GM21619 (cell line): ENCODE data around the gene FOXRED1.
"Not testable (repeated sequence)": the region's sequence is repeated elsewhere in the genome, so short reads cannot be mapped to it uniquely, and the experiment has no call there.

Source experiments
- ATAC-seq: cut with Tn5 transposase; IDR thresholded peaks from one replicate; pipeline ENCODE4 v1.9.1; 2021; ENCODE audit not compliant: unreplicated experiment

FOXRED1 gene

DNA sequence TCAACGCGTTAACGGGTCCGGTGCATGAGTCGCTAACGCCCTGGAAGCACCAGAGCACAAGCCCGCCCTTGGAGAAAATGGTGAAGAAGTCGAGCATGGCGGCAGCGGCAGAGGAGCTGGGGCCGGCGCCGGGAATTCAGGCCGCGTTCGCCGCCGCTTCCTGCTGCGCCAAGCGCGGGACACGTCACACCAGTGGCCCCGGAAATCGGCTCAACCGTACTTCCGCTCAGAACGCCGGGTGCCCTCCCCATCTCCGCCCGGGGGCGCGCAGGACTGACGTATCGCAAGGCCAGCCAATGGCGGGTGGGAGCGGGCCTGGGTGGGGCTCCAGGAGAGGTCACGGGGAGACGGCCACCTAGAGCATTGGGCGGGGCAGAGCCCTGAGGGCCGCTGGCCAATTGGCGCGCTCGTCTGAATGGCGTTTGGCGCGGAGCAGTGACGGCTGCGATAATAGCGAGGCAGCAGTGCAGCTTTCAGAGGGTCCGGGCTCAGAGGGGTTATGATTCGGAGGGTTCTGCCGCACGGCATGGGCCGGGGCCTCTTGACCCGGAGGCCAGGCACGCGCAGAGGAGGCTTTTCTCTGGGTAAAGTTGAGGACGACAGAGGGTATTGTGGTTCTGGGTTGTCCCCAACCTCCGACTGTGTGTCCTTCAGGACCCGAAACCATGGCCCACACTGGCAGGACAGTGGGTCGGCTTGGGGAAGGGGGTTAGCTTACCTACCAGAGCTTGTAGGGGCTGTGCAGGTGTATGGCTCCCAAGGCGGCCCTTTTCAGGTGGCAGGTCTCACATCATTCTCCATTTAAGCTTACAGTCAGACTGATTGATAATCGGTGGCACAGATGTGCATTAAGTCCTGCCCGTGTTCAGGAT is at the start of gene FOXRED1, which contains the start of gene SRPRA:
FOXRED1 (plus strand) TSS at position 447 of the 872 bp plus-strand sequence; CDS start at position 500, 53 bp downstream.
SRPRA (minus strand) TSS at position 188 of the 872 bp plus-strand sequence; CDS start at position 97, 91 bp downstream.
- peak; percentile 99 for ATAC-seq

DNA sequence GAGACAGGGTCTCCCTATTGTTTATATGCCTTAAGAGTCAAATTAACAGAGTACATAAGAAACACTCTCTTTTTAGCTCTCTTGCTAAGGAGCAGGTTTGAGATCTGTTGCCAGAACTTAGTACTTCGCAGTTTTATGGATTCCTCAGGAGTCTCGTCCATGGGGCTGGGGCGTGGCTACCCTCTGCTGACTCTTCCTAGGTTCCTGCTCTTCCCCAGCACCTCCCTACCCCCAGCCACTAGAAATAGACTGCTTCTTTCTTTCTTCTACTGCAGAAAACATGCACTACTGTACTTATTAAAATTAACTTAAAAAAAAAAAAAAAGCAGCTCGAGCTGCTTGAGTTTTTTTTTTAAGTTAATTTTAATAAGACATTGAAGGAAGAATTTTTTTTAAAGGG is 49.4 kb upstream of the FOXRED1 start:
- no peak for ATAC-seq

DNA sequence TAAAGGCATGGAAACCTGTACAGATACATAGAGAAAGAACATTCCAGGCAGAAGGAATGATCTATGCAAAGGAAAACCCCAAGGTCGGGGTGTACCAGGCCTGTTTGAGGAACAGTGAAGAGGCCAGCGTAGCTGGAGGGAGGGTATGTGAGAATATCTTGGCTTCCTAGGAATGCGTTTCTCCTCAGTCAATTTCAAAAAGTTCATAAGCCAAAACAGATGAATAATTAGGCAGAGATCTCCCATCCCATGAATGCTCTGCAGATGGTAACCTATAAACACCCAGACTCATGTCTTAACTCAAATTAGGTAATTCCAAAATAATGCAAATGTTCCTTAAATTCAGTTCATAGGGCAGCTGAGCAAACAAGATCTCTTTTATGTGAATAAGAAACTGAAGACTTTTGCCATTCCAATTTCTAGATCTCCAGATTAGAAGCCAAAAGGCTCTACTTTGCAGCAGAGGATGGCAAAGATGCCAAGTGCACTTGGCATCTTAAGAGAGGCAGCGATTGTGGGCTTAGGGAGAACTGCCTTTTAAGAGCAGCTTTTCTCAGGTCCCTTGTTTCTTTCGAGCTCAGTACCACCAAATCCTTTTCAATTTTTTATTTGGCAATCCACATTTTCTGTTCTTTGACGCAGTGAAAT is 44.2 kb upstream of the FOXRED1 start:
- ATAC-seq = no peak

DNA sequence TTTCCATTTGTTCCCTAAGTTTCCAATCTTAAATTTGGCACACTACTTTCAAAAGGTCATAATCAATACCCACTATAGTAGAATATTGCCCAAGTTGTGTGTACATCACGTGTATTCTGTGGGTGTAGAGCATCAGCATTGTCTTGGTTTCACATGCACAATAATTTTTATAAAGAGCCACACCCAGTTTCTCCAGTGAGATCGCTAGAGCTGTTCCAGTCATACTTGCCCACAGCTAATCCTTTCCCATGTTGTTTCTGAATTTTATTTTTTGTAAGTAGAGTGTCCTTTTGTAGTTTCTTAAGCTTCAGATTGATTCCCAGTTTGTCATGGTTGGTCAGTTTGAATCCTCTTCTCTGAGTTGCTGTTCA is 43.7 kb upstream of the FOXRED1 start:
- ATAC-seq = no peak

DNA sequence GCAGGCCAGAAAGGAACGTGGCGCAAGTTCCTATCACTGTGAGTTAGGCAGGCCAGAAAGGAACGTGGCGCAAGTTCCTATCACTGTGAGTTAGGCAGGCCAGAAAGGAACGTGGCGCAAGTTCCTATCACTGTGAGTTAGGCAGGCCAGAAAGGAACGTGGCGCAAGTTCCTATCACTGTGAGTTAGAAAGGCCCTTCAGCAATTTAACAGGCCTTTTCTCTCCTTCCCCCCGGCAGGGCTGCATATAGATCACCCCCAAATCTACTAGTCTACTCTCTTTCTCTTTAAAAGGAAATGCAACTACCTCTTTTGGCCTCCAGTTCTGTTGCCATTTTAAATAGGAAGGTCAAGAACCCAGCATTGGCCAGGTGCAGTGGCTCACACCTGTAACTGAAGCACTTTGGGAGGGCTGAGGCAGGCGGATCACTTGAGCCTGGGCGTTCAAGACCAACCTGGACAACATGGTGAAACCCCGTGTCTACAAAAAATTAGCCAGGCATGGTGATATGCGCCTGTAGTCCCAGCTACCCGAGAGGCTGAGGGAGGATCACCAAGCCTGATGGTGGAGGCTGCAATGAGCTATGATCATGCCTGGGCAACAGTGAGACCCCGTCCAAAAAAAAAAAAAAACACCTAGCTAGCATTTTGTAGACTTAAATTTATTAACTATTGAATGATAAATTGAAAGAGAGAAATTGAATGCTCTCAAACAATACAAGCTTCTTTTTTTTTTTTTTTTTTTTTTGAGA is 42.4 kb upstream of the FOXRED1 start:
- ATAC-seq = no peak

DNA sequence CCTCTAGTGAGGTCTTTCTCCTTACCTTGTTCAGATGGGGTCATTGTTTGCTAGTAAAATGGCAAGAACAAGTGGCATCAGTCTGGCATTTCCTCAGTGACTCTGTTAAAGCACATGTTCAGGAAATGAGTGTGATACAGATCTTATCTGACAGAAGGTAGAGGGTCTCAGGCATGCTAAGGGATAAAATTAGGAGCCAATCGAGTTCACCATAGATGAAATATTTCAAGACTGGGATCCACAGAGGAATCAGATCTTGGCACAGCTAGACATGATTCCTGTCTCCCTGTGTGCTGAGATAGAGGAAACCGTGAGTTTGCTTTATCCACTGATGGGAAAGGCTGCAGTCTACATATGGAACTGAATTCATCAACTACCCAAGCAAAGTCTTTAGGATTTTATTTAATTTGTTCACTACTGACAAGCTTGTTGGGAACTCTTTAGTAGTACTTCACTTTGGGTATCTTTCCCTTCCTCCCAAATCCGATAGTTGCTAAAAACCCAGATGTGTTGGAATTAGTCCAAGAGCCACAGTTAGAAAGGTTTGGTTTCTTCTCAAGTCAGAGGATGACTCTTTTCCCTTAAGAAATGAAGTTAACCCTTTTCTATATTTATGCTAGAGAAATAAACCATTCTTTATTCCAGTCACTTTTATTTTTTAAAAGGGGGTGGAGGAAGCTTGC is 39.0 kb upstream of the FOXRED1 start:
- ATAC-seq = no peak

DNA sequence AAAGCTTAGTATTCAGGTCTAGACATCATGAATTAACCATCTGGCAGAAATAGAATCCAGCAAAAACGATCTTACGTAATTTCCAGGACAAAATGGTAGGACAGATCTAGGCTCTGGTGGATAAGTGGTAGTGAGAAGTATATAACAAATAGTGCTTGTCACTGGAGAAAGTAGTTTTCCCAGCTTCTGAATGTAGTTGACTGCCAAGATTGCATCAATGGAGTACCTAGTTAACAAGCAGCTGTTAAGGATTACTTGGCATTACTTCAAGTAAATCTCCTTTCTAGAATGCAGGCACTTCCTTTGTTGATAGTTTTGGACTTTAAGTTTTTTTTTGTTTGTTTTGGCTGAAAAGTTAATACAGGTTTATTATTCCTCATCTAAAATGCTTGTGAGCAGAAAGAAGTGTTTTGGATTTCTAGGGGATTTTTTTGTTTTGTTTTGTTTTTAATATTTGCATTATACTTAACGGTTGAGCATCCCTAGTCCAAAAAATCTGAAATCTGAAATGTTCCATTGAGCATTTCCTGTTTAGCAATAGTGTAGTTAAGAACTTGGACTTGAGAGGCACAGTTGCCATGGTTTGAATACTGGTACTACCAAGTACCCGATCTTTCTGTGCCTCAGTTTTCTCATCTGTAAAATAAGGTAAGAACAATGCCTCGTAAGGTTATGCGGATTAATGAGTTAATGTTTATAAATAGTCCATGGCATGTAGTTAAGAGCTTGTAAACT is 37.1 kb upstream of the FOXRED1 start:
- no peak for ATAC-seq

DNA sequence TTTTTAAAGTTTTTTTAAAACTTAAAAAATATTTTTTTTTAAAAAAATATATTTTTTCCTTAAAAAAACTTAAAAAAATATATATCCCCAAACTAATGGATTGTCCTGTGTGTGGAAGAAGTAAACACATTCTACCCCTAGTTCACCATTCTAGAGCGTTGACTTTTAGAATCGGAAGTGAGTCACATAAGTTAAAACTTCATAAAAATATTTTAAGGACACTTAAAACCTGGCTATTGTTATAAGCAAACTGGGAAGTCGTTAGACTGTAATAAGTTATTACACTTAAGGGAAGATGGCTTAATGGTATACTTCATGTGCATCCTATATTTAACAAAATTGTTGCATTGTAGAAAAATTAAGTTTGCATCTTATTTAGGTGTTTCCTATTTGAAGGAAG is 36.3 kb upstream of the FOXRED1 start:
- ATAC-seq = no peak

DNA sequence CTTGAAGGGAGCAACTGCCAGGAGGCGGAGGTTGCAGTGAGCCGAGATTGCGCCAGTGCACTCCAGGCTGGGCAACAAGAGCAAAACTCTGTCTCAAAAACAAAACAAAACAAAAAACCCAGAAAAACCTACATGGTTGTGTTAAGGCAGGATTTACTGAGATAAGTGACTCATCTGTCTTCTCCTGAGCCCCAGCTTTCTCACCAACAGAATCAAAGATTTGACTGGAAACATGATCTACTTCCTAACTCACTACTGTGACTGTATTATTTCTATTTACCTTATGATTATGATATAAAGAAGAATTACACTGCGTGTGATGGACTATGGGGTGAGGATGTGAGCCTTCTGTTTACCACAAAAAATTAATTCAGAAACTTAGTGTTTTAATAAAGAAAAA is 35.6 kb upstream of the FOXRED1 start:
- ATAC-seq = no peak

DNA sequence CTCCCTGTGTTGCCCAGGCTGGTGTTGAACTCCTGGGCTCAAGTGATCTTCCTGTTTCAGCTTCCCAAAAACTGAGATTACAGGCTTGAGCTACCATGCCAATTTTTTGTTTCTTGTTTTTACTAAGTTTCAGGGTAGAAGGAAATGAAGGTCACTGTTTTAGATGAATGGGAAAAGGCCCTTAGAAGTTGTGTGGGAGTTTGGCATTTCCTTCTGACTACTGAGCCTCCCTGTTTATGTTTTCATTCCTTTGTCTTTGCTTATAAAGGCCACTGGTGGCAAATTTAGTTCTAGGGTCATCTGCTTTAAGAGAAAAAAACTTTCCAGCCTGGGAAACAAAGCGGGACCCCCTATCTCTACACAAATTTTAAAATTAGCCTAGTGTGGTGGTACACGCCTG is 22.3 kb upstream of the FOXRED1 start:
- ATAC-seq = no peak

DNA sequence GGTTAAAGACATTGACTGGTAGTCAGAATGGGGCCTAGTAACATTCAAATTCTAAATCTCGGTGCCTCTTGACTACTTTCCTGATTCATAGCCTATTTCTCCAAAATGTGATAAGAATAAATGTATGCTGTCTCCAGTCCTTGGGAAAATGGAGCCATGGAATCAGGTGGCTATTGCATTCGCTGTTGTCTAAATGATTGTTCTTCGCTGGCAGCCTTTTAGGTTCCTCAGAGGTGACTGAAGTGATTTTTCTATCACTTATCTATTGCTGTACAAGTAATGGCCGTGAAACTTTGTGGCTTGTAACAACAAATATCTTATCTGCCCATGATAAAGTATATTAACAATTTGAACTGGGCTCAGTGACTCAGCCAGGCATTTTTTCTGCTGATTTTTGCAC is 15.7 kb upstream of the FOXRED1 start:
- no peak for ATAC-seq

DNA sequence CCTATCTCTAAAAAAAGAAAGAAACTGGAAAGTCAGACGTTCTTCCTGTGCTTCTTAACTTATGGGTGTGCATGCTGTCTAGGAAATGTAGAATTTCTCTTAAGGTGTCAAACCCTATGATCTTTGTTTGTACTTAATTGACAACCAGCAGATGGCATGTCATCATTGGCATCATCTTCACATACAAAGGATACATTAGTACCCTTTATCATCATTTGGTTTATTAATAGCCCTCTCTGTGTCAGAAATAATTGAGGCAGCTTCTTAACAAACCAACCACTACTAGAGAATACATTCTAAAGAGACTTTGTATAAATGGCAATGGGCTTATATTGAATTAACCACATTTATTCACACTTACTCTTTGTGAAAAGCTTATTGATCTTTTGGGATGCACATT is 14.1 kb upstream of the FOXRED1 start:
- ATAC-seq = no peak

DNA sequence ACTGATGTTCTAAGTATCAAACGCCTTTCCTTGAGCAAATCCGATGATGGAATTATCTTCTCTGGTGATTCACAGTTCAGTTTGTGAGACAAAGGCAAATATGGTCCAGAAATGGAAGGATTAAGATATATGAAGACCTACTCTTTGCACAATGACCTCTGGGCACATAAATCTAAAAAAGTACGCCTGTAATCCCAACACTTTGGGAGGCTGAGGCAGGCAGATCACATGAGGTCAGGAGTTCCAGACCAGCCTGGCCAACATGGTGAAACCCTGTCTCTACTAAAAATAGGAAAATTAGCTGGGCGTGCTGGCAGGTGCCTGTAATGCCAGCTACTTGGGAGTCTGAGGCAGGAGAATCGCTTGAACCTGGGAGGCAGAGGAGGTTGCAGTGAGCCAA is 13.4 kb upstream of the FOXRED1 start:
- ATAC-seq = not testable (repeated sequence)

DNA sequence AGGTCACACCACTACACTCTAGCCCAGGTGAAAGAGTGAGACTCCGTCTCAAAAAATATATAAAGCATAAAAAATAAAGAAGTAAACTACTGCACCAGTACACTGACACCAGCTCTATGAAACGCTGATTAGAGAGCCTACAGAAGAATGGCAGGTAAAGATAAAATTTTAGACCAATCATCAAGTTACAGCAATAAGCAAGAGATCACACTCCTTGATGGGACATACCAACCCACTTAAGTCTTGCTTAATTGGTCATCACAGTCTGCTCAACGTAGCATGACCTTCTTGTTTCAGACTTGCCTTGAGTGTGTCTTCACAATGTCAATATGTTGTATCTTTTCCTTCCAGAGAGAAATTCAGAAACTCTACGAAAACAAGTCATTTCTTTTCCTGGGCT is 12.7 kb upstream of the FOXRED1 start:
- ATAC-seq = no peak

DNA sequence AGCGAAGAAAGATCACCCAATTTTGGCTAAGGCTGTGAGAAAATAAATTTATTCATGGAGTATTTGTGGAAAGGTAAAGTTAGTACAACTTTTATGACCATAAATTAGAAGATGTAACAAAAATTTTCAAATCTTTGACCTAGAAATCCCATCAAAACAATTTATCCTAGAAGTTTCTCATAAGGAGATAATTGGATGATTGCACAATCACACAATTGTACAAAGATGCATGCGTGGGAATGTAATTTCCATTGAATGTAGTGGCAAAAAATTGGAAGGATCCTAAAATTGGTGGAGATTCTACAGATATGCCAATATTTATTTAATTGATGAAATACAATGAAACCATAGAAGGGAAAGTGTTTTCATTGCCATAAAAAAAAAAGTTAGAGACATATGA is 11.8 kb upstream of the FOXRED1 start:
- no peak for ATAC-seq

DNA sequence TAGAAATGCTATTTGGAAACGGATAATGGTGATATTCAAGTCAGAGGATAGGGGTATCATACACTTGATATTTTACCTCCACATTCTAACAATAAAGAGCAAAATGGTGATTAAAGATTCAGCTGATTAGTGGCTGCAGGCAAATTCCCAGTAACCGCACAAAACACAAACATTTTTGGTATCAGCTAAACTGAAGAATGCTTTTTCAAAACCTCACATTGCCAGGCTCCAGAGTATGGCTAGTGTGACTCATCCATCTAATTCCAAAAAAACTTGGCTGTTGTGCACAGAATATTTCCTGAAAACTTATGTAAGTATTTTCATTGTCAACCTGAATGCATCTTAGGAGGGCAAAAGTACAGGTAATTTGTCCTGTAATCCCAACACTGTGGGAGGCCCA is 11.2 kb upstream of the FOXRED1 start:
- no peak for ATAC-seq

DNA sequence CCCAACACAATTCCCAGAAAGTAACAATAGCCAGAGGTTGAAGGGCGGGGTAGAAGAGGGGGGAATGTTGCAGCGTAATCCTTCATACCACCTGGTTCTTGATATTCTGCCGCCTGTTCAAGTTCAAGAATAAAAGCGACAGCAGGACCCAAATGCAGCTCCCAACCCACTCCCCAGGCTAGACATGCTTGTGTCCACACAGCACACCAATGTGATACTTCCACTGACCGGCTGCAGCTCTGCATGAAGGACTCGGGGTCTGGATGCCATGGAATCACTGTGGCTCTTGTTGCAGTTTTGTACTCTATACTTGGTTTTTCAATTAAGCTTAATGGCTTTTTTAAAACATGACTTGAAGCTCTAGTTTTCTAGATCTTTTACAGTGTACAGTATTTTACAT is 6.7 kb upstream of the FOXRED1 start:
- ATAC-seq = no peak

DNA sequence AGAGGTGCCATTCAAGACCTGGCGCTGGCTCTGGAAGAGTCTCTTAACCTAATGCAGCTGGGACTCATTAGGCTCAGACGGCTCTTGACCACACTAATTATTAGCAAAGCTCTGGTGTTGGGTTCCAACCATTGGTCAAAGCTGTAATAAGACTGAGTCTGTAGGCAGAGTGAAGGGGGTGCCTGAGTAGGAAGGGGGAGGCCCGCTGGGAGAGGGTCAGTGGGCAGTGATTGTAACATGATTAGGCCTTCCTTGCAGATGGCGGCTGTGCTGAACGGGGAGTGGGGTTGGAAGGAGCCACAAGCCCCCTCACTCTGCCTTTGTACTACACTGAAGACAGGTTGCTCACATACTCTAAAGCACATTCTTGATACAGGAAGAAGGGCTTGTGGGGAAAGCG is 5.5 kb upstream of the FOXRED1 start:
- ATAC-seq = no peak

DNA sequence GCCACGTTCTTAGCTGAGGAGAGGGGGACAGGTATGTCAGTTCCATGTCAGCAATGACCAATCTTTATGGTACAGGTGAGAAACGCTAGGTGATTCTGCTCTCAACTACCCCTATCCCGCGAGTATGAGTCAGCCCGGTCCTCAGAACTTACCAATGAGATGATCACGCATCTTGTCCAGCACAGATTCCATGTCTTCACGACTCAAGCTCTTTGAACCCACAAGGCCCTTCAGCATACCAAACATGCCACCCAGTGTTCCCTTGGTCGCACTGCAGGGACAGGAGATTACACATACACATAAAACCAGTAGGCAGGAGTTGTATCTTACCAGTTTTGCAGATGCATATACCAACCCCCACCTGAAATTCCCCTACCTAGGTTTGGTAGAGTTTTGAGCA is 3.1 kb upstream of the FOXRED1 start:
- no peak for ATAC-seq

DNA sequence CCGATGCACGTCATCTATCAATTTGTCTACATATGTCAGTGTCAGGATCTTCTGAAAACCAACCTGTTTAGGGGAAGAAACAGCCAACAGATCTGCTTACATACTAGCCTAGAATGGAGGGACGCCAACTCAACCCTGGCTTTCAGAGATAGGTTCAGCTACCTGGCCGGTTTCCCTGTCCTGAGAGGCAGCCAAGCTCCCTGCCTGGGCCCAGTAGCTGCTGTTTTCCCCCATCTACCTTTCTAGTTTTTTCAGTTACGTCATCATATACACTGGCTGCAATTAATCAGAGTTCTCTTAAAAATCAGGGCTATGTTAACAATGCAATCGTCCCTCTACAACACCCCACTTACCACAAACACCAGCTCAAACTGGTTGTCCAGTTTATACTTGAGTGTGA is 1.3 kb upstream of the FOXRED1 start:
- no peak for ATAC-seq

DNA sequence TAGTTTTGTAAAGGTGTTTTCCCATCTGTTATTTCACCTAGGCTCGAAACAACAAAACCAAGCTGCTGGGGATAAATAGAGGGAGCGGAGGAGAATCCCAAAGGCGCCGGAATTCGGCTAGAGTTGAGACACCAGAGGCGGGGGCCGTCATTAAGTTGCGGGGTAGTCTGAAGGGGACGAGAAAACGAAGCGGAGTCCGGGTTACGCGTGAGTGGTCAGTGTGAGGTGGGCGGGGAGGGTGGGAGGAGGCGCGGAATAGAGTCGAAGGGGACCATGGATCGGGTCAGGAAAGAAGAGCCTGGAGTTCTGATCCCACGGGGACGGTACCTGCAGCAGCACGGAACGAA is 620 bp upstream of the FOXRED1 start:
- ATAC-seq = no peak
